HCT116 (cell line): ENCODE results near the gene PXDN. TPM values are rescaled to one million over a fixed set of nuclear protein-coding genes. Genes with fewer than 3 reads are reported as not detected.

Source experiments
- ATAC-seq: fragments of 200-7000 bp; cut with Tn5 transposase; 2 replicates; pipeline ENCODE4 v1.9.1; 2020; ENCODE audit warnings: mild to moderate bottlenecking, moderate library complexity
- BruUV-seq: library from RNA; stranded (reverse); fragments of 400-500 nt; replicated peaks from 2 replicates; lab custom pipeline; 2021; lab: Mats Ljungman, UMichigan
- CTCF ChIA-PET: fragments of 300-600 bp; sonication (Branson Sonifier 250); formaldehyde crosslinking; loops from one replicate; lab custom pipeline; 2021; ENCODE audit warnings: antibody characterized with exemption; lab: Charles Lee
- POLR2A ChIA-PET: fragments of 300-600, 350-600 bp; sonication (Branson Sonifier 250); formaldehyde crosslinking; loops from one replicate; lab custom pipeline; 2021; ENCODE audit warnings: antibody characterized with exemption; lab: Charles Lee
- RAD21 ChIA-PET, 2 experiments: fragments of 300-600 bp; sonication (Branson Sonifier 250); formaldehyde crosslinking; loops; one replicate each; lab custom pipeline; 2023; ENCODE audit warnings: low total read pairs in 2 of 2; ENCODE audit not compliant: uncharacterized antibody in 2 of 2, unreplicated experiment in 2 of 2, low non-redundant PET in 1 of 2; lab: Charles Lee
- DNase-seq: peaks from one replicate; pipeline ENCODE4 v3.0.0-alpha.2; 2010; ENCODE audit warnings: low read depth, low spot score
- H2AFZ ChIP-seq: fragments of 200-600 bp; shearing (Covaris generic), sonication (generic); 2 replicates; pipeline ENCODE4 v1.6.1; 2017; ENCODE audit warnings: low read depth, mixed run types, mixed read lengths, antibody characterized with exemption, low read length; ENCODE audit not compliant: poor library complexity, severe bottlenecking
- H3K27ac ChIP-seq: 2 replicates; pipeline ENCODE4 v1.5.1; 2012; ENCODE audit warnings: low read depth, low read length
- H3K27me3 ChIP-seq: fragments of 200-600 bp; sonication (generic); 2 replicates; pipeline ENCODE4 v1.6.1; 2016; ENCODE audit warnings: mixed run types, low read length, mixed read lengths; ENCODE audit not compliant: insufficient read depth
- H3K36me3 ChIP-seq, 2 experiments: fragments of 200-500 bp in 1 of 2; fragments of 200-600 bp in 1 of 2; sonication (Bioruptor generic) in 1 of 2; sonication (generic) in 1 of 2; 2 replicates each; pipeline versions ENCODE4 v1.5.1 to v1.6.1; 2014 to 2016; ENCODE audit warnings: low read length in 2 of 2, inconsistent platforms in 1 of 2, mixed read lengths in 1 of 2, mixed run types in 1 of 2; ENCODE audit not compliant: insufficient read depth in 2 of 2, control insufficient read depth in 1 of 2
- H3K4me1 ChIP-seq, 2 experiments: fragments of 200-600 bp in 1 of 2; sonication (generic) in 1 of 2; 2 replicates each; pipeline versions ENCODE4 v1.5.1 to v1.6.1; 2012 to 2017; ENCODE audit warnings: low read length in 2 of 2, inconsistent platforms in 1 of 2, mild to moderate bottlenecking in 1 of 2, mixed read lengths in 1 of 2, mixed run types in 1 of 2, moderate library complexity in 1 of 2; ENCODE audit not compliant: insufficient read depth in 2 of 2, control insufficient read depth in 1 of 2
- H3K4me2 ChIP-seq: fragments of 200-600 bp; sonication (generic); 2 replicates; pipeline ENCODE4 v1.6.1; 2017; ENCODE audit warnings: mixed run types, low read length, mixed read lengths
- H3K4me3 ChIP-seq, 2 experiments: fragments of 200-600 bp in 1 of 2; sonication (generic) in 1 of 2; replicated peaks in 1 of 2; 2 replicates each; pipeline ENCODE4 v1.5.1; 2011 to 2016; ENCODE audit warnings: low read length in 2 of 2, control low read depth in 1 of 2, low read depth in 1 of 2, mild to moderate bottlenecking in 1 of 2, mixed read lengths in 1 of 2, mixed run types in 1 of 2
- H3K79me2 ChIP-seq: fragments of 200-600 bp; sonication (generic); 2 replicates; pipeline ENCODE4 v1.6.1; 2017; ENCODE audit warnings: mild to moderate bottlenecking, mixed run types, low read length, moderate library complexity, mixed read lengths; ENCODE audit not compliant: insufficient read depth
- H3K9ac ChIP-seq: fragments of 200-600 bp; sonication (generic); 2 replicates; pipeline ENCODE4 v1.6.1; 2016; ENCODE audit warnings: low read length, mixed read lengths
- H3K9me2 ChIP-seq: fragments of 200-600 bp; sonication (generic), shearing (Covaris generic); 2 replicates; pipeline ENCODE4 v1.6.1; 2017; ENCODE audit warnings: mixed run types, mild to moderate bottlenecking, moderate library complexity; ENCODE audit not compliant: insufficient read depth
- H3K9me3 ChIP-seq, 2 experiments: fragments of 200-500 bp in 1 of 2; fragments of 200-600 bp in 1 of 2; sonication (Bioruptor generic) in 1 of 2; sonication (generic) in 1 of 2; 2 replicates each; pipeline ENCODE4 v1.6.1; 2014 to 2017; ENCODE audit warnings: low read length in 2 of 2, mixed read lengths in 2 of 2, inconsistent platforms in 1 of 2, low read depth in 1 of 2, mild to moderate bottlenecking in 1 of 2, mixed run types in 1 of 2, moderate library complexity in 1 of 2; ENCODE audit not compliant: control insufficient read depth in 1 of 2, insufficient read depth in 1 of 2
- H4K20me1 ChIP-seq: fragments of 200-600 bp; sonication (generic), shearing (Covaris generic); 2 replicates; pipeline ENCODE4 v1.6.1; 2017; ENCODE audit warnings: mixed run types, mild to moderate bottlenecking, moderate library complexity; ENCODE audit not compliant: insufficient read depth
- CBX3 ChIP-seq: IDR thresholded peaks from 2 replicates; pipeline ENCODE4 v1.6.1; 2012; ENCODE audit warnings: low read depth
- CEBPB ChIP-seq: IDR thresholded peaks from 2 replicates; pipeline ENCODE4 v1.6.1; 2012; ENCODE audit warnings: low read depth
- CTCF ChIP-seq, 3 experiments: fragments of 200-600 bp in 1 of 3; sonication (generic) in 1 of 3; IDR thresholded peaks in 2 of 3; conservative IDR thresholded peaks in 1 of 3; 2 replicates each; pipeline ENCODE4 v1.5.1; 2012 to 2017; ENCODE audit warnings: low read depth in 2 of 3, low read length in 2 of 3, antibody characterized with exemption in 1 of 3, borderline replicate concordance in 1 of 3, control low read depth in 1 of 3, mild to moderate bottlenecking in 1 of 3, mixed read lengths in 1 of 3, mixed run types in 1 of 3, moderate library complexity in 1 of 3; ENCODE audit not compliant: insufficient read depth in 1 of 3
- EGR1 ChIP-seq: IDR thresholded peaks from 2 replicates; pipeline ENCODE4 v1.6.1; 2012; ENCODE audit warnings: low read depth
- ELF1 ChIP-seq: IDR thresholded peaks from 2 replicates; pipeline ENCODE4 v1.6.1; 2012; ENCODE audit warnings: low read depth, borderline replicate concordance
- EZH2 ChIP-seq: fragments of 200-600 bp; sonication (generic); IDR thresholded peaks from 2 replicates; pipeline ENCODE4 v1.6.1; 2017; ENCODE audit warnings: antibody characterized with exemption, mixed run types
- EZH2phosphoT487 ChIP-seq: fragments of 200-600 bp; IDR thresholded peaks from 2 replicates; pipeline ENCODE4 v1.6.1; 2018; ENCODE audit warnings: antibody characterized with exemption, borderline replicate concordance
- FOSL1 ChIP-seq: IDR thresholded peaks from 2 replicates; pipeline ENCODE4 v1.6.1; 2012; ENCODE audit warnings: low read depth
- JUND ChIP-seq: IDR thresholded peaks from 2 replicates; pipeline ENCODE4 v1.6.1; 2012
- POLR2A ChIP-seq: IDR thresholded peaks from 2 replicates; pipeline ENCODE4 v1.7.0; 2011; ENCODE audit warnings: borderline replicate concordance; ENCODE audit not compliant: insufficient read depth, insufficient read length; ENCODE audit errors: extremely low read depth
- POLR2AphosphoS5 ChIP-seq: IDR thresholded peaks from 2 replicates; pipeline ENCODE4 v1.6.1; 2011; ENCODE audit warnings: mild to moderate bottlenecking, low read depth, low read length, moderate library complexity
- RAD21 ChIP-seq: IDR thresholded peaks from 2 replicates; pipeline ENCODE4 v1.6.1; 2012; ENCODE audit warnings: low read depth, mild to moderate bottlenecking
- REST ChIP-seq: IDR thresholded peaks from 2 replicates; pipeline ENCODE4 v1.6.1; 2012; ENCODE audit warnings: low read depth
- SIN3A ChIP-seq: IDR thresholded peaks from 2 replicates; pipeline ENCODE4 v1.6.1; 2012; ENCODE audit warnings: low read depth
- SP1 ChIP-seq: IDR thresholded peaks from 2 replicates; pipeline ENCODE4 v1.6.1; 2012; ENCODE audit warnings: low read depth
- SRF ChIP-seq: IDR thresholded peaks from 2 replicates; pipeline ENCODE4 v1.6.1; 2012; ENCODE audit warnings: low read depth
- YY1 ChIP-seq: IDR thresholded peaks from 2 replicates; pipeline ENCODE4 v1.6.1; 2011; ENCODE audit warnings: low read length, low read depth, moderate library complexity, mild to moderate bottlenecking; ENCODE audit not compliant: insufficient replicate concordance; ENCODE audit errors: extremely low read depth
- ZNF274 ChIP-seq: fragments of 200-500 bp; sonication (Bioruptor generic); IDR thresholded peaks from 2 replicates; pipeline ENCODE4 v1.6.1; 2014; ENCODE audit warnings: mild to moderate bottlenecking, low read depth, low read length, inconsistent platforms
- intact Hi-C: fragments of 100-400 bp; cut with micrococcal nuclease; formaldehyde crosslinking; loops from 2 replicates; pipeline ENCODE4 v1.10.0; 2022
- total RNA-seq: library from RNA; stranded (reverse); gene quantifications from one replicate; pipeline ENCODE4 v1.2.1, GENCODE V29; 2021; ENCODE audit not compliant: unreplicated experiment

PXDN gene
- total RNA-seq, 1 experiment from 2014 or later: 10.7 TPM

GRCh38 chr2:1656326-1656960 lies 87.9 kb downstream of the PXDN start:
- no peak for DNase-seq
- Histone ChIP-seq H3K4me2 (no peak overlapping the region), H3K4me3 (no peak overlapping the region), H2AFZ (no peak overlapping the region), H3K27me3 (no peaks in the 10 kb centered on the region), H4K20me1 (no peaks in the 10 kb centered on the region), H3K9ac (no peak overlapping the region), H3K4me1 (no peaks in the 10 kb centered on the region), H3K9me2 (no peaks in the 10 kb centered on the region), H3K79me2 (no peaks in the 10 kb centered on the region), H3K27ac (no peak overlapping the region), H3K9me3 (no peaks in the 10 kb centered on the region), H3K36me3 (no peaks in the 10 kb centered on the region; a peak in 1 of 4 replicates)
- intact Hi-C loops: no loop called here
- CTCF ChIA-PET: no interaction called here
- no TSS peak for BruUV-seq
- ATAC-seq: peak; percentile 59; the same call in 1 of the 2 replicates
- RAD21 ChIA-PET: no interaction called here
- POLR2A ChIA-PET: no interaction called here
- no peak for TF ChIP-seq CTCF (IDR thresholded peaks at IDR 0.05 in 2 of 3, conservative IDR thresholded peaks at IDR 0.05 in 1 of 3; ENCODE audit: borderline replicate concordance in 1 of 3, insufficient read depth in 1 of 3, low read depth in 2 of 3, low read length in 2 of 3)
- TF ChIP-seq EZH2phosphoT487: no peak
- TF ChIP-seq YY1: no peak
- no peak for TF ChIP-seq JUND
- TF ChIP-seq POLR2A: no peak
- no peak for TF ChIP-seq REST
- no peak for TF ChIP-seq EZH2
- TF ChIP-seq SRF: no peak
- TF ChIP-seq SIN3A: no peak
- TF ChIP-seq POLR2AphosphoS5: no peak
- no peak for TF ChIP-seq CBX3
- TF ChIP-seq ZNF274: no peak
- TF ChIP-seq SP1: no peak
- no peak for TF ChIP-seq ELF1
- no peak for TF ChIP-seq EGR1
- TF ChIP-seq FOSL1: no peak
- no peak for TF ChIP-seq RAD21
- TF ChIP-seq CEBPB: no peak
- TF ChIP-seq, all 23 proteins: peak for 0
